Neural cell (in vitro differentiated cells): ENCODE measurements around the gene PTGS2. TPM values are rescaled to one million over a fixed set of nuclear protein-coding genes. Genes with fewer than 3 reads are reported as not detected.
"Not testable (repeated sequence)": the region's sequence is repeated elsewhere in the genome, so short reads cannot be mapped to it uniquely, and the experiment has no call there.

Source experiments
- H2AFZ ChIP-seq: fragments of 200-600, 300-800 bp; sonication (generic), shearing (Covaris generic); 2 replicates; pipeline ENCODE4 v1.6.0; 2014; ENCODE audit warnings: low read depth, mild to moderate bottlenecking, antibody characterized with exemption, low read length, moderate library complexity
- H3F3A ChIP-seq: fragments of 200-600 bp; shearing (Covaris generic); 2 replicates; pipeline ENCODE4 v1.6.1; 2016; ENCODE audit warnings: mild to moderate bottlenecking, moderate library complexity, mixed read lengths, antibody characterized with exemption, low read length; ENCODE audit not compliant: insufficient read depth, poor library complexity, severe bottlenecking
- H3K27ac ChIP-seq: fragments of 200-600, 300-800 bp; sonication (generic), shearing (Covaris generic); 2 replicates; pipeline ENCODE4 v1.5.1; 2014; ENCODE audit warnings: mild to moderate bottlenecking, low read length, moderate library complexity
- H3K27me3 ChIP-seq: fragments of 300-800, 200-600 bp; sonication (generic), shearing (Covaris generic); 2 replicates; pipeline ENCODE4 v1.6.0; 2014; ENCODE audit warnings: mild to moderate bottlenecking, low read depth, low read length, moderate library complexity; ENCODE audit not compliant: insufficient read depth
- H3K36me3 ChIP-seq: fragments of 300-800, 200-600 bp; sonication (generic), shearing (Covaris generic); 2 replicates; pipeline ENCODE4 v1.5.1; 2014; ENCODE audit warnings: mild to moderate bottlenecking, antibody characterized with exemption, low read length, moderate library complexity; ENCODE audit not compliant: insufficient read depth
- H3K4me2 ChIP-seq: fragments of 300-800, 200-600 bp; sonication (generic), shearing (Covaris generic); 2 replicates; pipeline ENCODE4 v1.6.0; 2014; ENCODE audit warnings: mild to moderate bottlenecking, low read length
- H3K4me3 ChIP-seq: fragments of 300-800, 200-600 bp; sonication (generic), shearing (Covaris generic); 2 replicates; pipeline ENCODE4 v1.5.1; 2014; ENCODE audit warnings: mild to moderate bottlenecking, low read length, moderate library complexity
- H3K79me2 ChIP-seq: fragments of 200-600 bp; shearing (Covaris generic); replicated peaks from 2 replicates; pipeline ENCODE4 v1.6.0; 2014; ENCODE audit warnings: mild to moderate bottlenecking, low read length, moderate library complexity; ENCODE audit not compliant: insufficient read depth
- H3K9ac ChIP-seq: fragments of 300-800, 200-600 bp; sonication (generic), shearing (Covaris generic); 2 replicates; pipeline ENCODE4 v1.6.1; 2016; ENCODE audit warnings: mild to moderate bottlenecking, low read length, mixed read lengths
- H3K9me2 ChIP-seq: fragments of 200-600 bp; shearing (Covaris generic); 2 replicates; pipeline ENCODE4 v1.6.1; 2016; ENCODE audit warnings: mild to moderate bottlenecking, low read length, mixed read lengths; ENCODE audit not compliant: insufficient read depth
- H3K9me3 ChIP-seq: fragments of 200-600, 300-800 bp; sonication (generic), shearing (Covaris generic); 2 replicates; pipeline ENCODE4 v1.6.1; 2016; ENCODE audit warnings: mild to moderate bottlenecking, mixed run types, low read length, moderate library complexity, mixed read lengths
- H4K20me1 ChIP-seq: fragments of 200-600 bp; shearing (Covaris generic); 2 replicates; pipeline ENCODE4 v1.6.1; 2016; ENCODE audit warnings: mild to moderate bottlenecking, mixed run types; ENCODE audit not compliant: insufficient read depth
- EP300 ChIP-seq: fragments of 450-650 bp; conservative IDR thresholded peaks from 2 replicates; pipeline ENCODE4 v1.6.1; 2014; ENCODE audit warnings: antibody characterized with exemption, mild to moderate bottlenecking, moderate library complexity; ENCODE audit not compliant: poor library complexity, severe bottlenecking
- EZH2 ChIP-seq: fragments of 200-600, 300-800 bp; shearing (Covaris generic), sonication (generic); IDR thresholded peaks from 2 replicates; pipeline ENCODE4 v1.6.1; 2014; ENCODE audit warnings: antibody characterized with exemption, low read length, borderline replicate concordance, mild to moderate bottlenecking; ENCODE audit not compliant: insufficient read depth, poor library complexity, severe bottlenecking
- MXI1 ChIP-seq: fragments of 450-650 bp; conservative IDR thresholded peaks from 2 replicates; pipeline ENCODE4 v1.6.1; 2014; ENCODE audit warnings: antibody characterized with exemption, mild to moderate bottlenecking; ENCODE audit not compliant: poor library complexity, severe bottlenecking
- POLR2AphosphoS5 ChIP-seq: IDR thresholded peaks from 2 replicates; pipeline ENCODE4 v1.6.1; 2012
- RAD21 ChIP-seq: fragments of 450-650 bp; conservative IDR thresholded peaks from 2 replicates; pipeline ENCODE4 v1.6.1; 2014; ENCODE audit warnings: antibody characterized with exemption, mild to moderate bottlenecking, moderate library complexity
- SMC3 ChIP-seq: fragments of 450-650 bp; conservative IDR thresholded peaks from 2 replicates; pipeline ENCODE4 v1.6.1; 2014; ENCODE audit warnings: antibody characterized with exemption, mild to moderate bottlenecking, moderate library complexity; ENCODE audit not compliant: poor library complexity
- TAF1 ChIP-seq: IDR thresholded peaks from 2 replicates; pipeline ENCODE4 v1.6.1; 2012; ENCODE audit warnings: low read depth
- polyA plus RNA-seq: library from polyadenylated mRNA; depleted of rRNA; stranded (reverse); fragments of >200 nt; gene quantifications from 2 replicates; pipeline ENCODE4 v1.2.3, GENCODE V29; 2014
- TF ChIP-seq, protein P1 (sequence below): fragments of 450-650 bp; IDR thresholded peaks from 2 replicates; pipeline ENCODE4 v1.5.1; 2014; ENCODE audit warnings: antibody characterized with exemption, mild to moderate bottlenecking, moderate library complexity; ENCODE audit not compliant: poor library complexity, severe bottlenecking
- TF ChIP-seq, protein P2 (sequence below): IDR thresholded peaks from 2 replicates; pipeline ENCODE4 v1.6.1; 2012; ENCODE audit warnings: borderline replicate concordance

Gene PTGS2
- polyA plus RNA-seq, 1 donor from 2014 or later, result 0.25 TPM

DNA sequence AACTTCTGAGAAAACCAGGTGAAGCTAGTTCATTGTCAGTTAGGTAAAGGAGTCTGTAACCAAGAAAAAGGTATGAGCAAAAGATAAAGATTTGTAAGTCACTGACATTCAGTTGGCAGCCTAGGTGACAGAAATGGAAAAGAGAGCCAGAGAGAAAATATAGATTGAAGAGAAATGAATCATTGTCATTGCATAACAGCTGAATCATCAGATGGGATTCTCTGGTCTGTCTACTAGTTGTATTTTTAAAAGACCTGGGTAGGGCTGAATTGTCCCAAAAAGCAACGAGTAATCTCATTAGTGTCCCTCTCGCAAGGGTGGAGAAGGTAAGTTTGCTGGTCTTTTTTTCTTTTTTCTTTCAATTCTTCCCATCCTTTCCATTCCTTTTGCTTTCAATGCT is 36.6 kb downstream of the PTGS2 start:
- no peaks in the 10 kb centered on the region for H3K9me3 ChIP-seq
- H3K9me2 ChIP-seq, result no peaks in the 10 kb centered on the region
- no peak for TF ChIP-seq EP300
- TF ChIP-seq TAF1, result no peak
- no peak for TF ChIP-seq POLR2AphosphoS5
- no peak for TF ChIP-seq EZH2
- TF ChIP-seq SMC3, result no peak
- TF ChIP-seq, protein P1, sequence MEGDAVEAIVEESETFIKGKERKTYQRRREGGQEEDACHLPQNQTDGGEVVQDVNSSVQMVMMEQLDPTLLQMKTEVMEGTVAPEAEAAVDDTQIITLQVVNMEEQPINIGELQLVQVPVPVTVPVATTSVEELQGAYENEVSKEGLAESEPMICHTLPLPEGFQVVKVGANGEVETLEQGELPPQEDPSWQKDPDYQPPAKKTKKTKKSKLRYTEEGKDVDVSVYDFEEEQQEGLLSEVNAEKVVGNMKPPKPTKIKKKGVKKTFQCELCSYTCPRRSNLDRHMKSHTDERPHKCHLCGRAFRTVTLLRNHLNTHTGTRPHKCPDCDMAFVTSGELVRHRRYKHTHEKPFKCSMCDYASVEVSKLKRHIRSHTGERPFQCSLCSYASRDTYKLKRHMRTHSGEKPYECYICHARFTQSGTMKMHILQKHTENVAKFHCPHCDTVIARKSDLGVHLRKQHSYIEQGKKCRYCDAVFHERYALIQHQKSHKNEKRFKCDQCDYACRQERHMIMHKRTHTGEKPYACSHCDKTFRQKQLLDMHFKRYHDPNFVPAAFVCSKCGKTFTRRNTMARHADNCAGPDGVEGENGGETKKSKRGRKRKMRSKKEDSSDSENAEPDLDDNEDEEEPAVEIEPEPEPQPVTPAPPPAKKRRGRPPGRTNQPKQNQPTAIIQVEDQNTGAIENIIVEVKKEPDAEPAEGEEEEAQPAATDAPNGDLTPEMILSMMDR, result no peak
- TF ChIP-seq MXI1, result no peak
- TF ChIP-seq, protein P2, sequence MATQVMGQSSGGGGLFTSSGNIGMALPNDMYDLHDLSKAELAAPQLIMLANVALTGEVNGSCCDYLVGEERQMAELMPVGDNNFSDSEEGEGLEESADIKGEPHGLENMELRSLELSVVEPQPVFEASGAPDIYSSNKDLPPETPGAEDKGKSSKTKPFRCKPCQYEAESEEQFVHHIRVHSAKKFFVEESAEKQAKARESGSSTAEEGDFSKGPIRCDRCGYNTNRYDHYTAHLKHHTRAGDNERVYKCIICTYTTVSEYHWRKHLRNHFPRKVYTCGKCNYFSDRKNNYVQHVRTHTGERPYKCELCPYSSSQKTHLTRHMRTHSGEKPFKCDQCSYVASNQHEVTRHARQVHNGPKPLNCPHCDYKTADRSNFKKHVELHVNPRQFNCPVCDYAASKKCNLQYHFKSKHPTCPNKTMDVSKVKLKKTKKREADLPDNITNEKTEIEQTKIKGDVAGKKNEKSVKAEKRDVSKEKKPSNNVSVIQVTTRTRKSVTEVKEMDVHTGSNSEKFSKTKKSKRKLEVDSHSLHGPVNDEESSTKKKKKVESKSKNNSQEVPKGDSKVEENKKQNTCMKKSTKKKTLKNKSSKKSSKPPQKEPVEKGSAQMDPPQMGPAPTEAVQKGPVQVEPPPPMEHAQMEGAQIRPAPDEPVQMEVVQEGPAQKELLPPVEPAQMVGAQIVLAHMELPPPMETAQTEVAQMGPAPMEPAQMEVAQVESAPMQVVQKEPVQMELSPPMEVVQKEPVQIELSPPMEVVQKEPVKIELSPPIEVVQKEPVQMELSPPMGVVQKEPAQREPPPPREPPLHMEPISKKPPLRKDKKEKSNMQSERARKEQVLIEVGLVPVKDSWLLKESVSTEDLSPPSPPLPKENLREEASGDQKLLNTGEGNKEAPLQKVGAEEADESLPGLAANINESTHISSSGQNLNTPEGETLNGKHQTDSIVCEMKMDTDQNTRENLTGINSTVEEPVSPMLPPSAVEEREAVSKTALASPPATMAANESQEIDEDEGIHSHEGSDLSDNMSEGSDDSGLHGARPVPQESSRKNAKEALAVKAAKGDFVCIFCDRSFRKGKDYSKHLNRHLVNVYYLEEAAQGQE, result no peak
- TF ChIP-seq RAD21, result no peak
- no peak overlapping the region for H3K4me2 ChIP-seq
- no peaks in the 10 kb centered on the region for H3K79me2 ChIP-seq
- no peak overlapping the region for H3K9ac ChIP-seq
- H3K4me3 ChIP-seq, result no peak overlapping the region
- H2AFZ ChIP-seq, result no peak overlapping the region
- no peak overlapping the region for H3K27ac ChIP-seq
- H3F3A ChIP-seq, result no peaks in the 10 kb centered on the region
- H3K36me3 ChIP-seq, result no peaks in the 10 kb centered on the region
- H4K20me1 ChIP-seq, result no peaks in the 10 kb centered on the region
- no peaks in the 10 kb centered on the region for H3K27me3 ChIP-seq

DNA sequence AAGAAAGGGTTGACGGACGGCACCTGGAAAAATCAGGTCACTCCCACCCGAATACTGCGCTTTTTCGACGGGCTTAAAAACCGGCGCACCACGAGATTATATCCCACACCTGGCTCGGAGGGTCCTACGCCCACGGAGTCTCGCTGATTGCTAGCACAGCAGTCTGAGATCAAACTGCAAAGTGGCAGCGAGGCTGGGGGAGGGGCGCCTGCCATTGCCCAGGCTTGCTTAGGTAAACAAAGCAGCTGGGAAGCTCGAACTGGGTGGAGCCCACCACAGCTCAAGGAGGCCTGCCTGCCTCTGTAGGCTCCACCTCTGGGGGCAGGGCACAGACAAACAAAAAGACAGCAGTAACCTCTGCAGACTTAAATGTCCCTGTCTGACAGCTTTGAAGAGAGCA is 42.7 kb downstream of the PTGS2 start:
- H3F3A ChIP-seq, H3K9ac ChIP-seq, H3K9me3 ChIP-seq, H3K79me2 ChIP-seq, H4K20me1 ChIP-seq, H3K36me3 ChIP-seq, H3K27me3 ChIP-seq, H3K4me3 ChIP-seq, H2AFZ ChIP-seq, H3K4me2 ChIP-seq, H3K9me2 ChIP-seq, H3K27ac ChIP-seq: not testable (repeated sequence)

DNA sequence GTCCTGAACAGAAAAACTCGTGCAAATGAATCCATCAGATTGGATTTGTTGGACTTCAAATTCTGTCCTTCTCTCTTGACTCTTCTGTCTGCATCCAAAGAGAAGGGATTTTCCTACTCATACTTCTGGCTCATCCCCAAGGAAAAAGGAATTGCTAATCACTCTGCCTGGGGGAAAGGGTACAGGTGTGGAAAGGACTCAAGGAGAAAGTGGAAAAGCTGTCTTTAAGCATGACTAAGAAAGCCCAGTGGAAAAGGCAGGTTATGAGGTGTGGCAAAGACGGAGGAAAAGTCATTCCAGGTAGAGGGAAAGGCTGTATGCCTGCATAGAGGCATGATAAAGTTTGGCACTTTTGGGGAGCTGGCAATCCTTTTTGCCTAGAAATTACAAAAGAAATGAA is 43.4 kb downstream of the PTGS2 start:
- Histone ChIP-seq H3K36me3 (no peaks in the 10 kb centered on the region), H3K9ac (no peak overlapping the region), H3K9me2 (no peaks in the 10 kb centered on the region), H3F3A (no peaks in the 10 kb centered on the region), H3K4me2 (no peak overlapping the region), H4K20me1 (no peaks in the 10 kb centered on the region), H3K4me3 (no peak overlapping the region), H3K27me3 (no peaks in the 10 kb centered on the region), H3K79me2 (no peaks in the 10 kb centered on the region), H2AFZ (no peak overlapping the region), H3K9me3 (no peaks in the 10 kb centered on the region), H3K27ac (no peak overlapping the region)
- TF ChIP-seq EP300 (no peak), POLR2AphosphoS5 (no peak), MXI1 (no peak), EZH2 (no peak), TAF1 (no peak), RAD21 (no peak)
- TF ChIP-seq, protein P2, result no peak
- TF ChIP-seq, protein P1, result no peak
